HG02588 (cell line): ENCODE data around the gene ELOVL2.
"Not testable (repeated sequence)": the region's sequence is repeated elsewhere in the genome, so short reads cannot be mapped to it uniquely, and the experiment has no call there.

Experiments
- ATAC-seq: cut with Tn5 transposase; IDR thresholded peaks from one replicate; pipeline ENCODE4 v1.9.1; 2021; ENCODE audit warnings: mild to moderate bottlenecking, moderate library complexity; ENCODE audit not compliant: unreplicated experiment

Gene ELOVL2

GRCh38 chr6:11023032-11023431 is 21.1 kb downstream of the ELOVL2 start:
- no peak for ATAC-seq

- no peak for ATAC-seq
Measured at GRCh38 chr6:11021714-11022113, 22.4 kb downstream of the ELOVL2 start.

DNA sequence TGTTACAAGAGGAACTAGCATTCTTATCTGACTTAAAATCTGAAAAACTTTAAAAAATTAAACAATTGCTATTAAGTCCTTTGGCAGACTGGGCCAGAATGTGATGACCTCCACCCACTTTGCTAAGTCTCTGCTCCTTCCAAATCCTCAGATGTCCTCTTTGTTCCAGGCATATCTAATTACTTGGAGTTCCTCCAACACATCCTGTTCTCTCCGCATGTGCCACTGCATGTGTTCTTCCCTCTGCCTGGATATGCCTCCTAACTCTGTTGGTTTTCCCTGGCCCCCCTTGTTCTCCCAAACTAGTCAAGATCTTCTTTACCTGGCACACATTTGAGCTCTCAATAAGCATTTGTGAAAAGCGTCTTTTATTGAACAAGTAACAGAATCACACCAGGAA is 23.1 kb downstream of the ELOVL2 start:
- ATAC-seq = no peak

- no peak for ATAC-seq
Measured at GRCh38 chr6:11018225-11018624, 25.9 kb downstream of the ELOVL2 start.

- ATAC-seq = no peak
Measured at GRCh38 chr6:11017090-11017489, 27.0 kb downstream of the ELOVL2 start.

DNA sequence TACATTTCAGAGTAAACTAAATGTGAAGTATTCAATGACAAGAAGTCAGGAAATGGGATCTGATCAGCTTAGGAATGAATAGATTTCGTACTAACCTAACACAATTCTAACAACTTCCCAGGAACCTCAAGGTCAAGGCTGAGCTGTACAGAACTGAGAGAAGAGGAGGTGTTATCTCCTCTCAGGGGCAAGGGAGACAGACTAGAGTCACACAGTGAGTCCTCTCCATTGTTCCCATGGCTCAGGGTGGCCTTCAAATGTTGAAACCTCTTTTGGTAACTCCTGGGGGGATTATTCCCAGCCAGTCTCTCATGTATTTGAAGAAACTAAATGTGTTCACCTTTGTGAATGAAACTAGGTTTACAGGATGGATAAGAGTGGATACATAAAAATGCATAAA is 27.7 kb downstream of the ELOVL2 start:
- ATAC-seq = no peak

GRCh38 chr6:11015102-11015501 is 29.0 kb downstream of the ELOVL2 start:
- no peak for ATAC-seq

GRCh38 chr6:11013721-11014070 is 30.4 kb downstream of the ELOVL2 start:
- no peak for ATAC-seq

DNA sequence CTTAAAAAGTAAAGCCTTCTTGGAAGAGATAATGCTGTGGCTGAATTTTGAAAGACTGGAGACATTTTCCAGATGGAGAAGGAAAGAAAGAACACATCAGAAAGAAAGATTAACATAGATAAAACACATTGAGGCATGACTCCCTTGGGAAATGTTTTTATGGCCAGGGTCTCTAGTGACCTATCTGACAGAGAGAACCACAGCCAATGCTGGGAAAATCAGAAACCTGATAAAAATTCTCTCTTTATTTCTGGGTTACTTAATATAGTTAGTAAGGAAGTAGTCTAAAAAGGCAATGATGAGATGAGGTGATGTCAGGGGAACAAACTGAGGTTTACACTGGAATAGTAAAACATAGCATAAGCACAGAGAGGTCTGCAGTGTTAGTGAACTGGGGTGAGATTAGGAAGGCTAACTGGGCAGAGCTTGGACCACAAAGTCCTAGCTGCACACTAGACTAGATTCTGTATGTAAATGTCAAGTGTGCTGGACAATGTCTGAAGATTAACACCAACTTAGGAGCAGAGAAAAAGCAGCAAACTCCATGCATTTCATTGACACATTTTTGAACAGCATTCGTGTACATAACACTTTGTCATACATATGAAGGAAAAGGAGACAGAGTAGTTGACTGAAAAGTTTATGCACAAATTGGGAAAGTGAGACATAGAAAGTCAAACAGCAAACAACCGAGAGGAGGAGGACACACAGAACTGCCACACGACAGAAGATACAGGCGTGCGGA is 31.0 kb downstream of the ELOVL2 start:
- no peak for ATAC-seq

DNA sequence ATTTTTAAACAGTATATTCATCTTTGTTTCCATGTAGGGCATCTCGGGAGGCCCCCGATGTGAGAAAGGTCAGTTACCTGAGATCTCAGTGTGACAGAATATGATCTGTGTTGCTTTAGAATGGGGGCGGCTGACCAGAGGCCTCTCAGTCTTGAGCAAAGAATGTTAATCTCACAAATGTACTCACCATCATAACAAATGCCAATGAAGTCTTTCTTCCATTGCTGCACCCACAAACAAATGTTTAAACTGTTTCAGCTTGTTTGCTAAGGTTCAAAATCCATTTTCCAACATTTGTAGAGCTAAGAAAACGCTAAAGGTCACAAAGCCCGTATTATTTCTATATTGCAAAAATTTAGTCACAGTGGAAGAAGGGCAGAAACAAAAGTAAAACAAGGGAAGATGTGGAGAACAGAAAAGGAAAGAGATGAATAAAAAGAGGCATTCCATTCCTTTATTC is 31.8 kb downstream of the ELOVL2 start:
- no peak for ATAC-seq

DNA sequence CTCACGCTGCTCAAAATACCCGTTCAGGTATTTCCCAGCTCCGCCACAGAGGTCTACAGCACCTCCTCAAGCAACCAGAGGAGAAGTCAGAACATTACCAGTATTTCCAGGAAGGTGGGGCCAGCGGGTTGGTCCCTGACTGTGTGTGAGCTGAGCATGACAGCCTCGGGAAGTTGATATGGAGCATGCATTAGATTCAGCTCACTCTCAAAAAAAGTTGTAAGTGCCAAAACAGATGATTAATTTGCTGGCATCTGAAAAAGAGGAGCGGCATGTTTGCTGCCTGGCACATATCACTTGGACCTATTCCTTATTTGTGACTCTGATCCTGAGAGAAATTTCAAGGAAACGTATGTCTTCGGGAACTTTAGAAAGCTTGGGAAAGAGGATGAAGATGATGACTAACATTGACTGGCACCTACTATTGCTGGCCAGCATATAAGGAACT is 32.3 kb downstream of the ELOVL2 start:
- no peak for ATAC-seq

GRCh38 chr6:11009353-11009752 is 34.8 kb downstream of the ELOVL2 start:
- ATAC-seq = no peak

GRCh38 chr6:11008821-11009220 is 35.3 kb downstream of the ELOVL2 start:
- ATAC-seq = no peak

DNA sequence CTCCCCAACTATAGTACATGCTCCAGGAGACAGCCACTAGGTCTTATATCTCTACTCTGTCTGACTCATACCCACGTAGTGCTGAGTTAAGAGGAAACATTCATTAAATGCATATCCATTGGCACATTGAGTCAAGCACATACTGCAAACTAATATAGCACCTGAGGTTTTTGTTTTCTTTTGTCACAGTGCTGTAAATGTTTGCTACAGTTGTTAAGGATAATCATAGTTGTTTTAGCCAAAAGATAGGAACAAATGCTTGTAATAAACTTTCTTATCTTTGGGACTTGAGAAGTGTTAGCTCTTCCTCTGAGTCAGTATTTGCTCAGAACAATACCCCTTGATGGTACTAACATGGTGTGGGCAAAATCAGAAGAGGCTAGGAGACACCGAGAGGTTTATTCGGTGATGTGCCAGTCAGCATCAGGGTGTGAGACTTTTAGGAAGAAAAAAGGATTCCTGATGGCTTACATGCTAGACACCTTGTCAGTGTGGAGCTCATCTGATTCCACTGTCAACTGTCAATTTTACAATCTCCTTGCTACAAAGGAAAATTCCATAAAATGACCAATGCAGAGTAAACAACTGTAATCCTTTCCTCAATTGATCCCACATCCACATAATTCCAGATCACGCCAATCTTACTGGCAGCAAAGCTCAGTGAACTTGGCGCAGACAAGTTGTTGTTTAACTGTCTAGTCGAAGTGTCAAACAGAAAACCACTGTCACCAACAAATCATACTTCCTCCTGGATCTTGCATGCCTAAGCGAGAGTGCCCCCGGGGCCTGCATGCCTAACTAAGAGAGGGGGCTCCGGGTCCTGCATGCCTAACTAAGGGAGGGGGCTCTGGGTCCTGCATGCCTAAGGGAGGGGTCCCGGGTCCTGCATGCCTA is 36.1 kb downstream of the ELOVL2 start:
- no peak for ATAC-seq

DNA sequence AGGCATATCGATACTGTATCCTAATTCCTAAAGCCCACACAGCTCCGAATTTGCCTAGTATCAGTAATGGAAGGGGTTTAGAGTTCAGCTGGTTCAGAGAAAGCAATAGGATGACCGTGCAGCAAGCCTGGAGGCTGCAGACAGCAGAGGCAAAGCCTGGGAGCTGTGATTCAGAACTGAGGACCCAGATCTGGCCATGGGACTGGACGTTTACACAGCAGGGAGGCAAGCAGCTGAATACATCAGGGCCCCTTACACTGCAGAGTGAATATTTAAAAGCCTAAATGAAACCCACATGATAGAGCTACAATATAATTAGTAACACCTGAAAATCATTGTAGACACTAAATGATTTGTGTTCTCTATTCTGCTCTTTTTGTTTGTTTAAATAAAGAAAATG is 38.0 kb downstream of the ELOVL2 start:
- ATAC-seq = no peak

GRCh38 chr6:11003297-11003696 is 40.8 kb downstream of the ELOVL2 start:
- not testable (repeated sequence) for ATAC-seq

- ATAC-seq = no peak
Measured at GRCh38 chr6:11002176-11002575, 41.9 kb downstream of the ELOVL2 start.

DNA sequence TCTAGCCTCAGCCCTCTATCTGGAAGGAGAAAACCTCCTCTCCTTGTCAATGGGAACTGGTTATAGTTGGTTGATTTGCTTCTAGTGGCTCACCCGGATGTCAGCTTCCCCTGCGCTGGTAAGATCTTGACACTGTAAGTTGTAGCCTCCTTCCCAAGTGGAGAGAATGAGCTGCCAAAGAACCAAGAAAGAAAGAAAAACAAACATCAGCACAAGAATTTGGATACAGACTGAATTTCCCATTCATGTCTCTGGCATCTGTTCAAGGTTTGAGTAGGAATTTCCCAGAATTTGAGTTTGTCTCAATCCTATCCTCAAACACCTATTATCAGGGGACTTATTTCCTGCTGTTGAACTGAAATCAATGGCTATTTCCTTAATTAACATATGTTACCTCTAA is 44.1 kb downstream of the ELOVL2 start:
- no peak for ATAC-seq

GRCh38 chr6:10995114-10995707 is 48.9 kb downstream of the ELOVL2 start:
- no peak for ATAC-seq

DNA sequence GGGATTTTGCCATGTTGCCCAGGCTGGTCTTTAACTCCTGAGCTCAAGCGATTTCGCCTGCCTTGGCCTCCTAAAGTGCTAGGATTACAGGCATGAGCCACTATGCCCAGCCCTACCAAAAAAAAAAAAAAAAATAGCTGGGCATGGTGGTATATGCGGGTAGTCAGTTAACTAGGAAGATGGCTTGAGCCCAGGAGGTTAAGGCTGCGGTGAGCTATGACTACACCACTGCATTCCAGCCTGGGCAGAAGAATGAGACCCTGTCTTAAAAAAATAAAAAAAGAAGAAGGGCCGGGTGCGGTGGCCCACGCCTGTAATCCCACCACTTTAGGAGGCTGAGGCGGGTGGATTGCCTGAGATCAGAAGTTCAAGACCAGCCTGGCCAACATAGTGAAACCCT is 50.2 kb downstream of the ELOVL2 start:
- no peak for ATAC-seq

DNA sequence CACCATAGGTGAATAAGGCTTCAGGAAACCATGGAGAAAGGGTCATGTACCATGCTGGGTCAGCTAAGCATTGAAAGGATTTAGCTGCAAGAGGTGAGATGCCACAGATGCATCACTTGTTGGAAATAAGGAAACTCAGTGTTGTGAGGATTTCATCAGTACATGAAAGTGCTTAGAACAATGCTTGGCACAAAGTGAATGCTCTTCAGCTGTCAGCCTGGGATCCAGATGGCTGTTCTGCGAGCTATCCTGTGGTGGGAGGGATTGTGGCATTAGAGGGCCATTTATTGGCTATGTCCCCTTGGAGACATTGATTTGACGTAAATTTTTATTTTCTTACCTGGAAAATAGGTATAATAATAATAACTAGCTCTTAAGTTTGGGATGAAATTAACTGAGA is 53.0 kb downstream of the ELOVL2 start:
- ATAC-seq = no peak

GRCh38 chr6:10989587-10989986 is 54.5 kb downstream of the ELOVL2 start:
- no peak for ATAC-seq
